Adrenal gland (tissue), 12 donors: ENCODE measurements around the gene MADCAM1. TPM values are rescaled to one million over a fixed set of nuclear protein-coding genes. Genes with fewer than 3 reads are reported as not detected.

Source experiments
- DNase-seq, 7 donors: peaks; one replicate each; pipeline ENCODE4 v3.0.0-alpha.2; 2019 to 2020
- H3K27ac ChIP-seq, 5 donors: fragments of 200-600 bp; sonication (generic) in 4 of 5; 1 replicate in 3 of 5; 2 replicates in 2 of 5; pipeline versions ENCODE4 v1.5.1 to v1.8.0; 2016 to 2020; ENCODE audit warnings: mild to moderate bottlenecking in 1 of 5
- H3K27me3 ChIP-seq: fragments of 200-600 bp; 2 replicates; pipeline ENCODE4 v1.8.0; 2021
- H3K36me3 ChIP-seq, 2 donors: fragments of 200-600 bp; replicated peaks in 1 of 2; 1 replicate in 1 of 2; 2 replicates in 1 of 2; pipeline versions ENCODE4 v1.5.1 to v1.8.0; 2018 to 2022
- H3K4me1 ChIP-seq, 2 donors: fragments of 200-600 bp; replicated peaks in 1 of 2; 1 replicate in 1 of 2; 2 replicates in 1 of 2; pipeline versions ENCODE4 v1.5.1 to v1.8.0; 2018 to 2021
- H3K4me3 ChIP-seq, 4 donors: fragments of 200-600 bp; sonication (generic) in 3 of 4; one replicate each; pipeline ENCODE4 v1.5.1; 2016 to 2018
- H3K9me3 ChIP-seq, 3 donors: fragments of 200-600 bp; sonication (generic) in 1 of 3; replicated peaks in 1 of 3; 1 replicate in 2 of 3; 2 replicates in 1 of 3; pipeline versions ENCODE4 v1.5.1 to v1.8.0; 2016 to 2021
- POLR2A ChIP-seq, 2 donors: fragments of 450-650 bp; IDR thresholded peaks; one replicate each; pipeline ENCODE4 v1.6.1; 2017; ENCODE audit warnings: antibody characterized with exemption in 2 of 2, mild to moderate bottlenecking in 2 of 2, moderate library complexity in 1 of 2
- whole genome bisulfite sequencing, 4 donors: extraction: QIAGEN DNeasy Blood & Tissue Kit in 2 of 4; methylation state at CpG; one replicate each; pipeline versions ENCODE4 v1.1.5 to v1.1.7; 2013 to 2017; 5-methylcytosine and 5-hydroxymethylcytosine counted together
- intact Hi-C, 2 donors: fragments of 100-400 bp; cut with DNase I; formaldehyde crosslinking; loops; one replicate each; pipeline versions ENCODE4 v1.14.1 to v1.15.0; 2022 to 2023
- polyA plus RNA-seq, 3 donors: library from polyadenylated mRNA; stranded (reverse); fragments of 200-250 nt in 2 of 3; fragments of 350-450 nt in 1 of 3; fragmentation: Illumina TruSeq in 1 of 3; extraction: RNeasy Lipid Tissue Mini Kit (QIAGEN cat#74804) in 1 of 3; gene quantifications; one replicate each; pipeline ENCODE4 v1.2.3, GENCODE V29; 2013 to 2014
- total RNA-seq, 9 donors: library from RNA; depleted of rRNA in 4 of 9; stranded (reverse); fragments of >200 nt in 4 of 9; fragments of 120-200 nt in 1 of 9; fragmentation: NEBNext Ultra II Directional in 1 of 9; extraction: Animal tissue kit (Norgen Biotek cat#: 25700) in 1 of 9; gene quantifications; one replicate each; pipeline versions ENCODE4 v1.1.0 to v1.2.4, GENCODE V29; 2013 to 2023
- TF ChIP-seq, protein P1 (sequence below), 6 experiments: fragments of 450-650 bp in 4 of 6; fragments of 200-600 bp in 2 of 6; sonication (generic) in 1 of 6; IDR thresholded peaks; 1 replicate in 5 of 6; 2 replicates in 1 of 6; pipeline versions ENCODE4 v1.5.1 to v1.8.0; 2016 to 2021; ENCODE audit warnings: antibody characterized with exemption in 6 of 6, mild to moderate bottlenecking in 2 of 6, moderate library complexity in 1 of 6
- donor health status: healthy with polysubstance abuse.
- donor health status: Bipolar disorder and iron deficiency.
- donor health status: DM: yes; HTN: yes; CAD: no.
- donor health status: DM: no; HTN: no; CAD: no.
- donor health status: DM: no; HTN: no; CAD: no.
- donor health status: DM: yes; HTN: yes; CAD: no.

Gene MADCAM1
- total and polyA plus RNA-seq, 12 donors, result 0.14 to 4.8 (median 0.92) TPM; not detected in 2

DNA sequence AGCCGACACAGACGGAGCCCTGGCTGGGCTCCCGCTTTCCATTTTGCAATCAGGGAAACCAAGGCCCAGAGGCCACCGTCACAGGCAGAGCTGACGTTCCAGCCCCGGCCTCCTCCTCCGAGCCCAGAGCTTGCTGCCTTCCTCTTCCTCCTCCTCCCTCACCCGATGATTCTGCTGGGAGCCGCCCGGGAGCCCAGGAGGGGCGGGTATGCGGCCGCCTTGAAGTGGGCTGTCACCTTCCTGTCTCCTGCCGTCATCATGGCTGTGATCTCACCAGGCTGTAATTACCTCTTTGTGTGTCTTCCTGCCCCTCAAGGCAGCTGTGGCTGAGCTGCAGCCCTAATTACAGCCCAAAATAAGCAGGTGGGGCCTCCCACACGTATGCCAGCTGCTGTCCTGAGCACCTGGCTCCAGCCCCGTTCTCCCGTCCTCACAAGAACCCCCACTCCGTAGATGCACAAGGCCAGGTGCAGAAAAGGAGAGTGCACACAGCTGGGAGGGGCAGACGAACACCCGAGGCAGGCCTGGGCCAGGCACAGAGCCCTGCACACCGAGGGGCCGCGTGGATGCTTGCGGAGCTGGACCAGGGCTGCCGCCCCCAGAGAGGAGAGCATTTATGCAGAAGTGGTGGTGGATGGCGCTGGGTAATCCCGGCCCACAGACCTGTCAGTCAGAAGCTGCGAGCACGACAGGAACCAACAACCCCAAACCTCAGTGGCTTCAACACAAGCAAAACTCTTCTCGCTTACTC lies 15.0 kb downstream of the MADCAM1 start:
- Histone ChIP-seq H3K9me3 (no peaks in the 10 kb centered on the region), H3K4me3 (no peak overlapping the region), H3K27me3 (no peaks in the 10 kb centered on the region), H3K36me3 (no peaks in the 10 kb centered on the region), H3K4me1 (peaks cover 8 to 26% of the 10 kb centered on the region in 2 donors), H3K27ac (peak overlapping the region in 2 of 5 donors; percentile 53 to 74)
- DNase-seq, result peak in 3 of 7 donors; percentile 13 to 76 (median 45)
- intact Hi-C loops, result no loop called here
- WGBS, 4 donors, result 55 to 78% (median 63%) methylated on average over 16 to 30 of the region's 30 CpGs
- TF ChIP-seq POLR2A (IDR thresholded peaks at IDR 0.05), result no peak
- TF ChIP-seq, protein P1, sequence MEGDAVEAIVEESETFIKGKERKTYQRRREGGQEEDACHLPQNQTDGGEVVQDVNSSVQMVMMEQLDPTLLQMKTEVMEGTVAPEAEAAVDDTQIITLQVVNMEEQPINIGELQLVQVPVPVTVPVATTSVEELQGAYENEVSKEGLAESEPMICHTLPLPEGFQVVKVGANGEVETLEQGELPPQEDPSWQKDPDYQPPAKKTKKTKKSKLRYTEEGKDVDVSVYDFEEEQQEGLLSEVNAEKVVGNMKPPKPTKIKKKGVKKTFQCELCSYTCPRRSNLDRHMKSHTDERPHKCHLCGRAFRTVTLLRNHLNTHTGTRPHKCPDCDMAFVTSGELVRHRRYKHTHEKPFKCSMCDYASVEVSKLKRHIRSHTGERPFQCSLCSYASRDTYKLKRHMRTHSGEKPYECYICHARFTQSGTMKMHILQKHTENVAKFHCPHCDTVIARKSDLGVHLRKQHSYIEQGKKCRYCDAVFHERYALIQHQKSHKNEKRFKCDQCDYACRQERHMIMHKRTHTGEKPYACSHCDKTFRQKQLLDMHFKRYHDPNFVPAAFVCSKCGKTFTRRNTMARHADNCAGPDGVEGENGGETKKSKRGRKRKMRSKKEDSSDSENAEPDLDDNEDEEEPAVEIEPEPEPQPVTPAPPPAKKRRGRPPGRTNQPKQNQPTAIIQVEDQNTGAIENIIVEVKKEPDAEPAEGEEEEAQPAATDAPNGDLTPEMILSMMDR (IDR thresholded peaks at IDR 0.05), result no peak

DNA sequence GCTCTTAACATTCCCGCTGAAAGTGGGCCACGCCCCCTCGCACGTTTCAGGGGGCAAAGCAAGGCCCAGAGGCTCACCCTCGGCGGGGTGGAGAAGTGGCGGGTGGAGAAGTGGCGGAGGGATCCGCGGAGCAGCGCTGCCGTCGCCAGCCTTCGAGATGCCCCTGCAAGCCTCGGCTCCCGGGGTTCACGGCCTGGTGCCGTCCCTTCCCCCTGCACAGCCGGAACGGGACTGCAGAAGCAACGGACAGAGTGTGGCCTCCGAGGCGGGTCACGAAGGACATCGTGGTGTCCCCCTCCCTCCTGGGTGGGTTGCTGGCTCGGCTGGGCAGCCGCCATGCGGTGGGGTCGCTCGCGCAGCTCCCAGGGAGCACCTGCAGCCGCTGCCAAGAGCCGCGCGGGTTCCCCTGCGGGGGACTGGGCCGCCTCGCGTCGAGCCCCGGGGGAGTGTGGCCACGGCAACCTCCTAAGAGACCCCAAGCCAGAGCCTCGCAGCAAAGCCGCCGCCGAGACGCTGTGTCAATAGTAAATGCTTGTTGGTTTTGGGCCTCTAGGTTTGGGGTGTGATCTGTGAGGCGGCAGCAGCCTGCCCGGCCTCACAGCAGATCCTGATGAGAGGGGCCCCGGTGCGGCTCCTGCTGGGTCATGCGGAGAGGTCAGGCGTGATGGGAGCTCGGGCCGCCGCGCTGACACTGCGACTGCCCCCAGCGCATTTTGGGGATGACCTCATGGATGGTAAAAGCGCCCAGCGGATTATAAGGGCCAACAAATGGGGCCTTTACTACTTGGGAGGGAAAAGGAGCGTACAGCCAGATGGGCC lies 16.5 kb downstream of the MADCAM1 start:
- H3K4me1 ChIP-seq, result peaks cover 6 to 22% of the 10 kb centered on the region in 2 donors
- no peaks in the 10 kb centered on the region for H3K36me3 ChIP-seq
- DNase-seq, result peak in 1 of 7 donors; percentile 20
- 45 to 67% (median 56%) methylated on average over 25 to 62 of the region's 62 CpGs for WGBS, 4 donors
- TF ChIP-seq, protein P1 (IDR thresholded peaks at IDR 0.05), result no peak
- TF ChIP-seq POLR2A (IDR thresholded peaks at IDR 0.05), result no peak
- H3K27ac ChIP-seq, result no peak overlapping the region
- H3K4me3 ChIP-seq, result no peak overlapping the region
- no peaks in the 10 kb centered on the region for H3K27me3 ChIP-seq
- intact Hi-C loops, result no loop called here
- no peaks in the 10 kb centered on the region for H3K9me3 ChIP-seq

DNA sequence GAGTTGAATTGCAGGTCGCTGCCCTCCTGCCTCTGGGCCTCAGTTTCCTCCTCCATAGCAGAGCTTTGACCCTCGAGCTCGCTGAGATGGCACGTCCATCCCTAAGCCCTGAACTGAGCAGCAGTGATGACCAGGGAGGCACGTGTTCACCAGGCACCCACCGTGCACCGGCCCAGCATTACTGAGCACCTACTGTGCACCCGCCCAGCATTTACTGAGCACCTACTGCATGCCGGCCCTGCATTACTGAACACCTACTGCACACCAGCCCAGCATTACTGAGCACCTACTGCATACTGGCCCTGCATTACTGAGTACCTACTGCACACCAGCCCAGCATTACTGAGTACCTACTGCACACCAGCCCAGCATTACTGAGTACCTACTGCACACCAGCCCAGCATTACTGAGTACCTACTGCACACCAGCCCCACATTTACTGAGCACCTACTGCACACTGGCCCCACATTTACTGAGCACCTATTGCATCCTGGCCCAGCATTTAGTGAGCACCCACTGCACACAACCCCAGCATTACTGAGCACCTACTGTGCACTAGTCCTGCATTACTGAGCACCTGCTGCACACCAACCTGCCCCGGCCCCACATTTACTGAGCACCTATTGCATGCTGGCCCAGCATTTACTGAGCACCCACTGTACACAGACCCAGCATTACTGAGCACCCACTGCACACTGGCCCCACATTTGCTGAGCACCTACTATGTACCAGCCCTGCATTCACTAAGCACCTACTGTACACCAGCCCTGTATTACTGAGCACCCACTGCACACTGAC lies 17.3 kb downstream of the MADCAM1 start:
- 67 to 100% (median 79%) methylated on average over 1 to 10 of the region's 10 CpGs for WGBS, 4 donors

More for the DNA sequence above, 17.3 kb downstream of the MADCAM1 start:
- Histone ChIP-seq H3K4me3 (no peak overlapping the region), H3K4me1 (peaks cover 0 to 15% of the 10 kb centered on the region in 2 donors), H3K9me3 (no peaks in the 10 kb centered on the region), H3K36me3 (no peaks in the 10 kb centered on the region), H3K27ac (no peak overlapping the region), H3K27me3 (no peaks in the 10 kb centered on the region)
- TF ChIP-seq, protein P1 (IDR thresholded peaks at IDR 0.05), result no peak
- no peak for TF ChIP-seq POLR2A (IDR thresholded peaks at IDR 0.05)
- DNase-seq, result peak in 1 of 7 donors; percentile 16
- intact Hi-C loops, result no loop called here
